ENCODE data around the gene MAPK8. TPM values are rescaled to one million over a fixed set of nuclear protein-coding genes. Genes with fewer than 3 reads are reported as not detected.

MAPK8 gene
- total and polyA plus RNA-seq, 9 of the 15 experiments (the other 6 are each of a cell fraction or from before 2014, with no cell fraction given), result 6.4 to 159 (median 71.0) TPM

GRCh38 chr10:48470115-48470892 lies 163.8 kb downstream of the MAPK8 start (continued):
- TF ChIP-seq TAL1 (IDR thresholded peaks at IDR 0.05), result peak; percentile 92
- peak; percentile 73; the same call in 1 of the 2 replicates for TF ChIP-seq ZNF174 (CRISPR knock-in tag; IDR thresholded peaks at IDR 0.05)
- TF ChIP-seq, protein P1, sequence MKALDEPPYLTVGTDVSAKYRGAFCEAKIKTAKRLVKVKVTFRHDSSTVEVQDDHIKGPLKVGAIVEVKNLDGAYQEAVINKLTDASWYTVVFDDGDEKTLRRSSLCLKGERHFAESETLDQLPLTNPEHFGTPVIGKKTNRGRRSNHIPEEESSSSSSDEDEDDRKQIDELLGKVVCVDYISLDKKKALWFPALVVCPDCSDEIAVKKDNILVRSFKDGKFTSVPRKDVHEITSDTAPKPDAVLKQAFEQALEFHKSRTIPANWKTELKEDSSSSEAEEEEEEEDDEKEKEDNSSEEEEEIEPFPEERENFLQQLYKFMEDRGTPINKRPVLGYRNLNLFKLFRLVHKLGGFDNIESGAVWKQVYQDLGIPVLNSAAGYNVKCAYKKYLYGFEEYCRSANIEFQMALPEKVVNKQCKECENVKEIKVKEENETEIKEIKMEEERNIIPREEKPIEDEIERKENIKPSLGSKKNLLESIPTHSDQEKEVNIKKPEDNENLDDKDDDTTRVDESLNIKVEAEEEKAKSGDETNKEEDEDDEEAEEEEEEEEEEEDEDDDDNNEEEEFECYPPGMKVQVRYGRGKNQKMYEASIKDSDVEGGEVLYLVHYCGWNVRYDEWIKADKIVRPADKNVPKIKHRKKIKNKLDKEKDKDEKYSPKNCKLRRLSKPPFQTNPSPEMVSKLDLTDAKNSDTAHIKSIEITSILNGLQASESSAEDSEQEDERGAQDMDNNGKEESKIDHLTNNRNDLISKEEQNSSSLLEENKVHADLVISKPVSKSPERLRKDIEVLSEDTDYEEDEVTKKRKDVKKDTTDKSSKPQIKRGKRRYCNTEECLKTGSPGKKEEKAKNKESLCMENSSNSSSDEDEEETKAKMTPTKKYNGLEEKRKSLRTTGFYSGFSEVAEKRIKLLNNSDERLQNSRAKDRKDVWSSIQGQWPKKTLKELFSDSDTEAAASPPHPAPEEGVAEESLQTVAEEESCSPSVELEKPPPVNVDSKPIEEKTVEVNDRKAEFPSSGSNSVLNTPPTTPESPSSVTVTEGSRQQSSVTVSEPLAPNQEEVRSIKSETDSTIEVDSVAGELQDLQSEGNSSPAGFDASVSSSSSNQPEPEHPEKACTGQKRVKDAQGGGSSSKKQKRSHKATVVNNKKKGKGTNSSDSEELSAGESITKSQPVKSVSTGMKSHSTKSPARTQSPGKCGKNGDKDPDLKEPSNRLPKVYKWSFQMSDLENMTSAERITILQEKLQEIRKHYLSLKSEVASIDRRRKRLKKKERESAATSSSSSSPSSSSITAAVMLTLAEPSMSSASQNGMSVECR (CRISPR knock-in tag; IDR thresholded peaks at IDR 0.05), result no peak
- peak; percentile 52; the same call in 1 of the 2 replicates for TF ChIP-seq TEAD2 (tag; IDR thresholded peaks at IDR 0.05)
- TF ChIP-seq NEUROD1 (IDR thresholded peaks at IDR 0.05; ENCODE audit: borderline replicate concordance, low read depth, low read length, partially characterized antibody), result peak; percentile 95
- no peak; the same call in 1 of the 2 replicates for TF ChIP-seq ATF6 (CRISPR knock-in tag; IDR thresholded peaks at IDR 0.05)
- TF ChIP-seq CREB1 (IDR thresholded peaks at IDR 0.05), result peak; percentile 53; the same call in 1 of the 2 replicates
- TF ChIP-seq CREB1 (CRISPR knock-in tag; IDR thresholded peaks at IDR 0.05), result no peak; the same call in 1 of the 2 replicates
- peak; percentile 62; the same call in 1 of the 2 replicates for TF ChIP-seq CBX5 (IDR thresholded peaks at IDR 0.05; ENCODE audit: borderline replicate concordance, low read depth)
- TF ChIP-seq SMC3 (conservative IDR thresholded peaks at IDR 0.05; ENCODE audit: insufficient read depth, low read depth, low read length), result 0 out of 2 replicates have a peak, but pooled peaks have one; percentile 6
- TF ChIP-seq KAT2B (IDR thresholded peaks at IDR 0.05; ENCODE audit: low read depth, low read length), result no peak
- TF ChIP-seq, protein P2, sequence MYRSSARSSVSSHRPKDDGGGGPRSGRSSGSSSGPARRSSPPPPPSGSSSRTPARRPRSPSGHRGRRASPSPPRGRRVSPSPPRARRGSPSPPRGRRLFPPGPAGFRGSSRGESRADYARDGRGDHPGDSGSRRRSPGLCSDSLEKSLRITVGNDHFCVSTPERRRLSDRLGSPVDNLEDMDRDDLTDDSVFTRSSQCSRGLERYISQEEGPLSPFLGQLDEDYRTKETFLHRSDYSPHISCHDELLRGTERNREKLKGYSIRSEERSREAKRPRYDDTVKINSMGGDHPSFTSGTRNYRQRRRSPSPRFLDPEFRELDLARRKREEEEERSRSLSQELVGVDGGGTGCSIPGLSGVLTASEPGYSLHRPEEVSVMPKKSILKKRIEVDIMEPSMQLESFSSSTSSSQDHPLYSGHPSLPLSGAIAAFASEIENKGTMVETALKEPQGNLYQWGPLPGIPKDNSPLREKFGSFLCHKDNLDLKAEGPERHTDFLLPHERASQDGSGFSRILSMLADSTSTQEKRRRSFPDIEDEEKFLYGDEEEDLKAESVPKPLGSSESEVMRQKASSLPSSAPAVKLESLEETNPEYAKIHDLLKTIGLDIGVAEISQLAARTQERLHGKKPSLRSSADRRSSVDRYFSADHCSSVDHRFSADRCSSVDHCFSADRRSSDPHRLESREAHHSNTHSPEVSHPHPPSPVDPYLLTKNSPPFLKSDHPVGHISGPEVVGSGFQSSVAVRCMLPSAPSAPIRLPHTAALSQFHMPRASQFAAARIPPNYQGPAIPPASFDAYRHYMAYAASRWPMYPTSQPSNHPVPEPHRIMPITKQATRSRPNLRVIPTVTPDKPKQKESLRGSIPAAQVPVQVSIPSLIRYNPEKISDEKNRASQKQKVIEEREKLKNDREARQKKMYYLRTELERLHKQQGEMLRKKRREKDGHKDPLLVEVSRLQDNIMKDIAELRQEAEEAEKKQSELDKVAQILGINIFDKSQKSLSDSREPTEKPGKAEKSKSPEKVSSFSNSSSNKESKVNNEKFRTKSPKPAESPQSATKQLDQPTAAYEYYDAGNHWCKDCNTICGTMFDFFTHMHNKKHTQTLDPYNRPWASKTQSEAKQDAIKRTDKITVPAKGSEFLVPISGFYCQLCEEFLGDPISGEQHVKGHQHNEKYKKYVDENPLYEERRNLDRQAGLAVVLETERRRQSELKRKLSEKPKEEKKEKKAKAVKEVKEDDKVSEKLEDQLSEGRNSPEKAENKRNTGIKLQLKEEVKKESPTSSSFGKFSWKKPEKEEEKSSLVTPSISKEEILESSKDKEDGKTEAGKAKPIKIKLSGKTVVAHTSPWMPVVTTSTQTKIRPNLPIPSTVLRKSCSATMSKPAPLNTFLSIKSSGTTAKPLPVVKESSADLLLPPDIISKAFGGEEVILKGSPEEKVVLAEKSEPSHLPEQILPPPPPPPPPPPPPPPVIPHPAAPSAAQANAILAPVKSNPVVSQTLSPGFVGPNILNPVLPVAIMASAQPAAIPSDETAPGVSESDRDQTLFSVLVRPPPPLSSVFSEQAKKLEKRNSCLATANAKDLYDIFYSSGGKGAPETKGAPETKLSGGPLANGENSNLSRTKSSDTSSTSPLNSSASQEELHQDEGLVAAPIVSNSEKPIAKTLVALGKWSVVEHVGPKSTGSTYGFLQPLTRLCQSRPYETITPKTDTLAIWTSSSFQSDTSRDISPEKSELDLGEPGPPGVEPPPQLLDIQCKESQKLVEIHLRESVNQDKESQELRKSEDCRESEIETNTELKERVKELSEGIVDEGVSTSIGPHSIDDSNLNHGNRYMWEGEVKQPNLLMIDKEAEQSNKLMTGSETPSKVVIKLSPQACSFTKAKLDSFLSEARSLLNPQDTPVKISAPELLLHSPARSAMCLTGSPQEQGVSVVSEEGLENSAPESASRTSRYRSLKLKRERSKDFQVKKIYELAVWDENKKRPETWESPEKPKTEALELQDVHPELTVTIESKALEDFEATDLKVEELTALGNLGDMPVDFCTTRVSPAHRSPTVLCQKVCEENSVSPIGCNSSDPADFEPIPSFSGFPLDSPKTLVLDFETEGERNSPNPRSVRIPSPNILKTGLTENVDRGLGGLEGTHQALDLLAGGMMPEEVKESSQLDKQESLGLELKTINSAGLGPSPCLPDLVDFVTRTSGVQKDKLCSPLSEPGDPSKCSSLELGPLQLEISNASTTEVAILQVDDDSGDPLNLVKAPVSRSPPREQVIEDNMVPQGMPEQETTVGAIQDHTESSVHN (IDR thresholded peaks at IDR 0.05; ENCODE audit: borderline replicate concordance in 1 of 2, low read depth in 1 of 2), result peak in 1 of 2 experiments; percentile 63; a peak in 1 of 4 replicates

Measured in K562 (cell line).